ENCODE results near the gene DOP1A. TPM values are rescaled to one million over a fixed set of nuclear protein-coding genes. Genes with fewer than 3 reads are reported as not detected.

DOP1A gene
- total RNA-seq, 4 donors from 2014 or later, result 52.5 to 59.9 (median 58.0) TPM

DNA sequence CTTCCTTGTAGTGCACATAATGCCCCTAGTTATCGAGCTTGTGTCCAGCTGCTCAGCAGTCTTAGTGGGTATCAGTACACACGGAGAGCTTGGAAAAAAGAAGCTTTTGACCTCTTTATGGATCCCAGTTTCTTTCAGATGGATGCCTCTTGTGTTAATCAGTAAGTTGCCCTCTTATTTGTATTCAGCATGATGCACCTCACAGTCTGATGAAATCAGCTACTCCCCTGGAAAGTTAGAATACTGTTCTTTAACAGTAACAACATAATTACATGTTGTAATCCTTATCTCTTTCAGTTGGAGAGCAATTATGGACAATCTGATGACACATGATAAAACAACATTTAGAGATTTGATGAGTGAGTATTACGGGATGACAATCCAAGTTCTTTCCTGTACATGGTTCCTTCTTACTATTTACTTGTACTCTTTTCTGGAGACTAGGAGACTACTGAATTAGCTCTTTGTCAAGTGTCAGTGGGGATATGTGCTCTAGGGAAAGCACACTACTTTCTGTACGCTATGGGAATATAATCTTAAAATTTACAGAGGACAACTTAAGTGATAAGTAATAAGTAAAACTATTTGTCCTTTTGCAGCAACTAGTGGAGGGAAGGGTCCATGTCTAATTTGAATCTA is 86.5 kb downstream of the DOP1A start:
- Histone ChIP-seq H3K4me1 (peaks cover 0 to 5% (median 0%) of the 10 kb centered on the region in 4 donors), H3K4me3 (no peak overlapping the region), H3K27ac (no peak overlapping the region), H3K27me3 (no peaks in the 10 kb centered on the region), H3K9me3 (no peaks in the 10 kb centered on the region), H3K36me3 (peaks cover 0 to 53% (median 0%) of the 10 kb centered on the region in 3 donors)
- TF ChIP-seq CTCF (IDR thresholded peaks at IDR 0.05) (no peak), POLR2A (IDR thresholded peaks at IDR 0.05) (no peak)
- DNase-seq, result no peak

DNA sequence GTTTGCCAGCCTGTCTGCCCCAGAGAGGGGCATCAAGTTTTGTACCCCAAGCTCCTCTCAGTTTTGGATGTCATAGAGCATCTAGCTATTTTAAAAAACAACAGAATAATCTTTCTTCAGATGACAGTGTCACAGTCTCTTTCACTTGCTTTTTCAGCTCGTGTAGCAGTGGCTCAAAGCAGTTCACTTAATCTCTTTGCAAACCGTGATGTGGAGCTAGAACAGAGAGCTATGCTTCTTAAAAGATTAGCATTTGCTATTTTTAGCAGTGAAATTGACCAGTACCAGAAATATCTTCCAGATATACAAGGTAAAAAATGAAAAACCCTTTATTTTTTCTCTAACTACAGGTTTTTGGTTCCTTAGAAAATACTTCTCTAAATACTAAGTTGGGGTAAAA is 88.3 kb downstream of the DOP1A start:
- DNase-seq, result no peak
- Histone ChIP-seq H3K4me1 (peaks cover 0 to 5% (median 0%) of the 10 kb centered on the region in 4 donors), H3K27me3 (no peaks in the 10 kb centered on the region), H3K27ac (no peak overlapping the region), H3K9me3 (no peaks in the 10 kb centered on the region), H3K4me3 (no peak overlapping the region), H3K36me3 (peaks cover 0 to 67% (median 0%) of the 10 kb centered on the region in 3 donors)
- TF ChIP-seq POLR2A (IDR thresholded peaks at IDR 0.05), result no peak
- TF ChIP-seq CTCF (IDR thresholded peaks at IDR 0.05), result no peak

DNA sequence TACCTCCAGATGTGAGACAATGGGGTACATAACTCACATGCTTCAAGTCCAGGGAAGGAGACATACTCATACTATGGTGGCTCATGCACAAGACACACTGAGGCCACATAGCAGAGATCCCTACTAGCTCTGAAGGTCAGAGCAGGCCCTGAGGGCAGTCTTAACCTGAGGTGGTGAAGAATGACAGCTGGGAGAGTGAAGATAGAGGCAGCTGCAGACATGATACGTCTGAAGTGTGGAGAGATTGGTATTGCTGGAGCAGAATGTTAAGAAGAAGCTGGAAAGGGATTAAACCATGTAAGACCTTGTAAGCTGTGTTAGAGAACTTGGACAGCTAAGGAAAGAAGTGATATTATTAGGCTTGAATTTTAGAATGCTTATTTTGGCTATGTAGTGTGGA is 92.7 kb downstream of the DOP1A start:
- H3K9me3 ChIP-seq, result no peaks in the 10 kb centered on the region
- DNase-seq, result no peak
- no peaks in the 10 kb centered on the region for H3K27me3 ChIP-seq
- no peak overlapping the region for H3K4me3 ChIP-seq
- H3K36me3 ChIP-seq, result peaks cover 0 to 84% (median 2%) of the 10 kb centered on the region in 3 donors
- H3K27ac ChIP-seq, result no peak overlapping the region
- no peak for TF ChIP-seq CTCF (IDR thresholded peaks at IDR 0.05)
- TF ChIP-seq POLR2A (IDR thresholded peaks at IDR 0.05), result no peak
- H3K4me1 ChIP-seq, result no peaks in the 10 kb centered on the region

GRCh38 chr6:83167726-83168278 is 100.3 kb downstream of the DOP1A start:
- Histone ChIP-seq H3K27me3 (no peaks in the 10 kb centered on the region), H3K36me3 (peaks cover 0 to 98% (median 3%) of the 10 kb centered on the region in 3 donors), H3K4me1 (no peaks in the 10 kb centered on the region), H3K27ac (no peak overlapping the region), H3K4me3 (no peak overlapping the region), H3K9me3 (no peaks in the 10 kb centered on the region)
- TF ChIP-seq CTCF (IDR thresholded peaks at IDR 0.05) (no peak), POLR2A (IDR thresholded peaks at IDR 0.05) (no peak)
- DNase-seq, result no peak

DNA sequence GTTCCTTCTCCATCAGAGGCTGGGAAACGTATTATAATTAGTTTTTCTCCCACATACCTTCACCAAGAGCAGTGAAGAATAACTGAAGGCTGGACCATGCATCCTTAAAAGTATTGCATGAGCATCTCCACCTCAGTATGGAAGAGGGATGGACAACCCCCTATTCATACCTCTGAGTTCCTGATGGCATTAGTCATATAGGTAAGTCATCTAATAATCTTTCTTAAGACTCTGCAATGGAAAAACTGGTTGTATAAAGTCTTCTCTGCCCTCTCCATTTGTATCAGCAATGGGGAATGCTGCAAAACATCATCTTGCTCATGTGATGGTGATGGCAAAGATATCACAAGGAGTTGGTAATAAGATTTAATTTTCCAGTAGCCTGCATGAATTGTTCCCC is 101.1 kb downstream of the DOP1A start:
- no peak overlapping the region for H3K4me3 ChIP-seq
- DNase-seq, result no peak
- H3K27me3 ChIP-seq, result no peaks in the 10 kb centered on the region
- TF ChIP-seq CTCF (IDR thresholded peaks at IDR 0.05) (no peak), POLR2A (IDR thresholded peaks at IDR 0.05) (no peak)
- H3K4me1 ChIP-seq, result no peaks in the 10 kb centered on the region
- H3K9me3 ChIP-seq, result no peaks in the 10 kb centered on the region
- peaks cover 0 to 98% (median 3%) of the 10 kb centered on the region in 3 donors for H3K36me3 ChIP-seq
- no peak overlapping the region for H3K27ac ChIP-seq

All from Peyer's patch (tissue), 4 donors.